SK-N-SH (cell line): ENCODE results near the gene KCNE3. TPM values are rescaled to one million over a fixed set of nuclear protein-coding genes. Genes with fewer than 3 reads are reported as not detected.
A peak's percentile ranks its signal among the peaks of the same experiment; 100 is the strongest.

ENCODE experiments used
- CTCF ChIA-PET: fragments of 300-600, 350-600 bp; formaldehyde crosslinking; extraction: SDS; loops from one replicate; lab custom pipeline; 2021; lab: Yijun Ruan, JAX
- POLR2A ChIA-PET: fragments of 350-600 bp; sonication (Branson Sonifier 250); formaldehyde crosslinking; extraction: SDS; loops from one replicate; lab custom pipeline; 2020; ENCODE audit warnings: antibody characterized with exemption, inconsistent platforms; lab: Yijun Ruan, JAX
- DNase-seq: peaks from one replicate; pipeline ENCODE4 v3.0.0; 2012
- H2AFZ ChIP-seq: fragments of 200-600 bp; sonication (generic); 2 replicates; pipeline ENCODE4 v1.8.1; 2016; ENCODE audit warnings: antibody characterized with exemption, mild to moderate bottlenecking, low read depth
- H3F3A ChIP-seq: fragments of 200-600 bp; sonication (generic); replicated peaks from 2 replicates; pipeline ENCODE3; 2016; ENCODE audit warnings: antibody characterized with exemption, mild to moderate bottlenecking; ENCODE audit not compliant: insufficient read depth
- H3K27ac ChIP-seq, 2 experiments: fragments of 200-500 bp in 1 of 2; fragments of 200-600 bp in 1 of 2; sonication (Bioruptor generic) in 1 of 2; sonication (generic), shearing (Covaris generic) in 1 of 2; 2 replicates each; pipeline versions ENCODE4 v1.5.1 to v1.6.1; 2014 to 2016; ENCODE audit warnings: low read depth in 2 of 2, inconsistent platforms in 1 of 2, low read length in 1 of 2, mild to moderate bottlenecking in 1 of 2, mixed read lengths in 1 of 2
- H3K27me3 ChIP-seq: fragments of 200-600 bp; sonication (generic), shearing (Covaris generic); 2 replicates; pipeline ENCODE4 v1.6.1; 2016; ENCODE audit warnings: mixed run types; ENCODE audit not compliant: insufficient read depth
- H3K36me3 ChIP-seq, 2 experiments: fragments of 200-500 bp in 1 of 2; fragments of 200-600 bp in 1 of 2; sonication (Bioruptor generic) in 1 of 2; sonication (generic) in 1 of 2; replicated peaks in 1 of 2; 2 replicates each; pipeline versions ENCODE3 to v1.5.1; 2014 to 2016; ENCODE audit warnings: low read length in 1 of 2, mild to moderate bottlenecking in 1 of 2; ENCODE audit not compliant: insufficient read depth in 2 of 2, control insufficient read depth in 1 of 2
- H3K4me1 ChIP-seq, 2 experiments: fragments of 200-500 bp in 1 of 2; fragments of 200-600 bp in 1 of 2; sonication (Bioruptor generic) in 1 of 2; sonication (generic), shearing (Covaris generic) in 1 of 2; 2 replicates each; pipeline versions ENCODE4 v1.5.1 to v1.6.1; 2014 to 2016; ENCODE audit warnings: low read depth in 1 of 2, low read length in 1 of 2, mixed run types in 1 of 2; ENCODE audit not compliant: insufficient read depth in 2 of 2, control insufficient read depth in 1 of 2
- H3K4me2 ChIP-seq: fragments of 200-600 bp; sonication (generic), shearing (Covaris generic); 2 replicates; pipeline ENCODE4 v1.6.1; 2017; ENCODE audit warnings: mixed run types
- H3K4me3 ChIP-seq, 2 experiments: fragments of 200-500 bp in 1 of 2; fragments of 200-600 bp in 1 of 2; sonication (Bioruptor generic) in 1 of 2; sonication (generic), shearing (Covaris generic) in 1 of 2; 2 replicates each; pipeline versions ENCODE4 v1.5.1 to v1.8.1; 2014 to 2016; ENCODE audit warnings: low read depth in 2 of 2, inconsistent platforms in 1 of 2, low read length in 1 of 2, mild to moderate bottlenecking in 1 of 2, mixed read lengths in 1 of 2, moderate library complexity in 1 of 2
- H3K79me2 ChIP-seq: fragments of 200-600 bp; sonication (generic); 2 replicates; pipeline ENCODE4 v1.8.1; 2017; ENCODE audit warnings: mild to moderate bottlenecking; ENCODE audit not compliant: insufficient read depth
- H3K9ac ChIP-seq: fragments of 200-600 bp; sonication (generic); 2 replicates; pipeline ENCODE4 v1.6.1; 2017; ENCODE audit warnings: mixed run types
- H3K9me2 ChIP-seq: fragments of 200-600 bp; sonication (generic); 2 replicates; pipeline ENCODE4 v1.6.1; 2017; ENCODE audit warnings: mixed run types
- H3K9me3 ChIP-seq: fragments of 200-600 bp; sonication (generic); 2 replicates; pipeline ENCODE4 v1.6.1; 2017; ENCODE audit warnings: mixed run types, mild to moderate bottlenecking, moderate library complexity
- H4K20me1 ChIP-seq: fragments of 200-600 bp; sonication (generic); 2 replicates; pipeline ENCODE4 v1.6.1; 2017; ENCODE audit warnings: mild to moderate bottlenecking, mixed run types; ENCODE audit not compliant: insufficient read depth
- GATA2 ChIP-seq: sonication (generic); formaldehyde crosslinking; IDR thresholded peaks from 2 replicates; pipeline ENCODE4 v1.5.0; 2020; ENCODE audit warnings: mild to moderate bottlenecking, missing genetic modification reagents
- REST ChIP-seq: IDR thresholded peaks from 2 replicates; pipeline ENCODE4 v1.6.1; 2012; ENCODE audit warnings: mild to moderate bottlenecking, low read depth, low read length, moderate library complexity
- RFX5 ChIP-seq: IDR thresholded peaks from 2 replicates; pipeline ENCODE4 v1.6.1; 2012; ENCODE audit warnings: mild to moderate bottlenecking, improper control_type of control experiment, low read length
- TAF1 ChIP-seq: IDR thresholded peaks from 2 replicates; pipeline ENCODE4 v1.6.1; 2012; ENCODE audit warnings: low read depth, mild to moderate bottlenecking, low read length, moderate library complexity, borderline replicate concordance
- YY1 ChIP-seq: IDR thresholded peaks from 2 replicates; pipeline ENCODE4 v1.4.0; 2012; ENCODE audit warnings: low read depth, mild to moderate bottlenecking
- WGBS: methylation state at CpG from one replicate; pipeline ENCODE4 v1.1.6; 2017; ENCODE audit warnings: low lambda C conversion rate; 5-methylcytosine and 5-hydroxymethylcytosine counted together
- polyA plus RNA-seq, 3 experiments: library from polyadenylated mRNA; depleted of rRNA; stranded (reverse); fragments of >200 nt; gene quantifications; 2 replicates each; pipeline ENCODE4 v1.2.3, GENCODE V29; 2012

Gene KCNE3
- polyA plus RNA-seq, 1 of the 3 experiments (the other 2 are of a cell fraction) = not detected

- no peak for DNase-seq
- CTCF ChIA-PET = no interaction called here
- POLR2A ChIA-PET = interaction anchor here (0.6 to 1.0 kb wide), 2 partner anchors 13 to 633 kb away, joined by 3 to 4 read pairs; partner anchors contain the start of gene LIPT2
Observed at GRCh38 chr11:74506823-74507222, 39.5 kb upstream of the KCNE3 start.

GRCh38 chr11:74505911-74506310 lies 38.6 kb upstream of the KCNE3 start:
- DNase-seq = no peak
- 51% methylated on average over 4 of the region's 4 CpGs for WGBS
- Histone ChIP-seq H4K20me1 (no peaks in the 10 kb centered on the region), H3K4me3 (no peak overlapping the region), H3K27me3 (no peaks in the 10 kb centered on the region), H3K4me2 (no peak overlapping the region), H3K36me3 (no peaks in the 10 kb centered on the region), H2AFZ (no peak overlapping the region), H3K79me2 (no peaks in the 10 kb centered on the region), H3F3A (no peaks in the 10 kb centered on the region), H3K27ac (no peak overlapping the region), H3K9ac (no peak overlapping the region), H3K9me2 (no peaks in the 10 kb centered on the region), H3K4me1 (peaks cover 0 to 6% of the 10 kb centered on the region in 2 experiments; a peak in 1 of 4 replicates), H3K9me3 (no peaks in the 10 kb centered on the region)
- no peak for TF ChIP-seq GATA2
- no peak for TF ChIP-seq YY1
- CTCF ChIA-PET = no interaction called here
- POLR2A ChIA-PET = no interaction called here

More at GRCh38 chr11:74506823-74507222, 39.5 kb upstream of the KCNE3 start:
- Histone ChIP-seq H3F3A (no peaks in the 10 kb centered on the region), H3K27me3 (no peaks in the 10 kb centered on the region), H3K9me2 (no peaks in the 10 kb centered on the region), H3K36me3 (no peaks in the 10 kb centered on the region), H3K4me1 (peaks cover 0 to 6% of the 10 kb centered on the region in 2 experiments; a peak in 1 of 4 replicates), H4K20me1 (no peaks in the 10 kb centered on the region), H3K79me2 (no peaks in the 10 kb centered on the region), H3K4me2 (no peak overlapping the region), H3K9ac (no peak overlapping the region), H3K4me3 (no peak overlapping the region), H3K9me3 (no peaks in the 10 kb centered on the region), H3K27ac (no peak overlapping the region), H2AFZ (no peak overlapping the region)
- TF ChIP-seq REST (peak; percentile 90), TAF1 (no peak)
- 20% methylated on average over 1 of the region's 1 CpG for WGBS

- Histone ChIP-seq H3K4me2 (no peak overlapping the region), H3K9ac (no peak overlapping the region), H2AFZ (no peak overlapping the region), H3K9me2 (no peaks in the 10 kb centered on the region), H3K27me3 (no peaks in the 10 kb centered on the region), H3K27ac (no peak overlapping the region), H3K36me3 (no peaks in the 10 kb centered on the region), H3K9me3 (no peaks in the 10 kb centered on the region), H3F3A (no peaks in the 10 kb centered on the region), H3K4me3 (no peak overlapping the region), H3K79me2 (no peaks in the 10 kb centered on the region), H4K20me1 (no peaks in the 10 kb centered on the region), H3K4me1 (peaks cover 0 to 6% of the 10 kb centered on the region in 2 experiments; a peak in 1 of 4 replicates)
- 89% methylated on average over 1 of the region's 1 CpG for WGBS
- CTCF ChIA-PET = interaction anchor here (0.7 to 1.4 kb wide), 3 partner anchors 9 to 55 kb away, joined by 3 to 4 read pairs (median 3); partner anchors contain the start of gene LIPT2
- DNase-seq = no peak
- no peak for TF ChIP-seq RFX5
- POLR2A ChIA-PET = no interaction called here
Observed at GRCh38 chr11:74504100-74504691, 36.8 kb upstream of the KCNE3 start.
